ENCODE measurements around the gene CRY1. TPM values are rescaled to one million over a fixed set of nuclear protein-coding genes. Genes with fewer than 3 reads are reported as not detected.

CRY1 gene
- total RNA-seq, 1 experiment from 2014 or later = 16.1 TPM

DNA sequence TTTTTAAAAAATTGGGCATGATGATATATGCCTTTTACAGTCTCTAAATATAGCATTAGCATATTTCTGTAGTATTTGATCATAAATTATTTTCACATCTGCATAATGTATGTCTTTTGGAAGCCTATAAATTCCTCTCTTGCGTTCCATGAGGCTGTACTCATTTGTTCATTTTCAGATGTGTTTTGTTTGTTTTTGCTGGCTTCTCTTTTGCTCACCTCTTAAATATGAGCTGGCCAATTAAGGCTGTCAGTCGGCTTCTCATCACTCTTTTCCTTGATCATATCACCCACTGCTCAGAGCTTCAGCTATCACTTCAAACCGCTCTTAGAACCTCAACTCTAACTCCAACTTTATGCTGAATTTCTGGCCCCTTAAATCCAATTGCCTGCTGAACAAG lies 131.1 kb downstream of the CRY1 start:
- no peak for DNase-seq (ENCODE audit: low read depth)

DNA sequence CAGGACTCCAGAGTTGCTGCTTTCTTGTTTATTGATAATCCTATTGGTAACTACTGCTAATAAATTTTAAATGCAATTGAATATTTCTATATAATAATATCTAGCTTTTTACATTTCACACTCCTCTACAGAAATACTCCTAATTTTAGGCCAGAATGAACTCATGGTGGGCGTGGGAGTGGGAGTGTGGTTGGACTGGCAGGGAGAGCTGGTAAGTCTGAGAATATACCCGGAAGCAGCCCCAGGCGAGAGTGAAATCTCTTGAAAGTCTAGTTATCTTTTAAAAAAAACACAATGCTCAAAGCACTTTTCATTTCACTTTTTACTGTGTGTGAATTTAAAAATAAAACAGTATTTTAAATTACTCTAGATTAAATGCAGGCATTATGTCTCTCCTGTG lies 132.9 kb downstream of the CRY1 start:
- DNase-seq (ENCODE audit: low read depth) = no peak

DNA sequence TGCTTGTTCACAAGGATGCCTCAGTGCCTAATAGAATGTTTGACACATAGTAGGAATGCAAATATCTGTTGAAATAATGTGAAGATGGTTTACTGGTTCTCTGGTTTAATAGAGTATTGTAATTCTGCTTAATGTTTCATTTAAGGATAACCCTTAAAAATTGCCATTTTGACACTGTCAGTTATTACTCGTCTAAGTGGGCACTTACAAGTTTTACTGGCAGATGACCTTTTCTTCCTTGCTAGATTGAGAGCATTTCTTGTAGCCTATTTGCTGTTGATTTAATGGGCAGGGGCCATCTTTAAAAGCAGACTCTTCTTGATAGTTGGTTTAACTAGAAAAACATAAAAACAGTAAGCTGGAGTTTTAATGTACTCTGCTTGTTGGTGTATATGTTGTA lies 135.8 kb downstream of the CRY1 start:
- no peak for DNase-seq (ENCODE audit: low read depth)

DNA sequence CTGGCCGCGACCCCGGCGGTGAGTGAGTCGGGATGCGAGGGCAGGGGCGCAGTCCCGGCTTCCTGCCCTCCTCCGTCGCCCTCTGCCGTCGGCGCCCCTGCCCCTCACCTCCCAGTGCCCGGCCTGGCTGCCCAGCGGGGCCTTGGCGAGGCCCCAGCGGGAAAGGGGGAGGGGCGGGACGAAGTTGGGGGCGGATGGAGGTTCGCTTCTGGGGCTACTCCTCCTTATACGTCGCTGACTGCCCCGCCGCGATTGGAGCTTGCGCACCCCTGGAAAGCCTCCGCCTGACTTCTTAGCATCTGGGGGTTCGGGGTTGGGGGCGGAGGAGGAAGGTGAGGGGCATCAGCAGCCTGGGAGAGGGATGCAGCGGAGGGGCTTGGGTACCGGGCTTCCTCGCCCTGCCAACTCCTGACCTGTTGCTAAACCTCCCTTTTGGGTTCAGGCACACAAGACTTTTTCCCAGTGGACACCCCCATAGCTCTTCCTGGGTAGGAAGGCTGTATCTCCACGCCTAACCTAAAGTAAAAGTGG lies 137.2 kb downstream of the CRY1 start:
- DNase-seq (ENCODE audit: low read depth) = peak; percentile 64

DNA sequence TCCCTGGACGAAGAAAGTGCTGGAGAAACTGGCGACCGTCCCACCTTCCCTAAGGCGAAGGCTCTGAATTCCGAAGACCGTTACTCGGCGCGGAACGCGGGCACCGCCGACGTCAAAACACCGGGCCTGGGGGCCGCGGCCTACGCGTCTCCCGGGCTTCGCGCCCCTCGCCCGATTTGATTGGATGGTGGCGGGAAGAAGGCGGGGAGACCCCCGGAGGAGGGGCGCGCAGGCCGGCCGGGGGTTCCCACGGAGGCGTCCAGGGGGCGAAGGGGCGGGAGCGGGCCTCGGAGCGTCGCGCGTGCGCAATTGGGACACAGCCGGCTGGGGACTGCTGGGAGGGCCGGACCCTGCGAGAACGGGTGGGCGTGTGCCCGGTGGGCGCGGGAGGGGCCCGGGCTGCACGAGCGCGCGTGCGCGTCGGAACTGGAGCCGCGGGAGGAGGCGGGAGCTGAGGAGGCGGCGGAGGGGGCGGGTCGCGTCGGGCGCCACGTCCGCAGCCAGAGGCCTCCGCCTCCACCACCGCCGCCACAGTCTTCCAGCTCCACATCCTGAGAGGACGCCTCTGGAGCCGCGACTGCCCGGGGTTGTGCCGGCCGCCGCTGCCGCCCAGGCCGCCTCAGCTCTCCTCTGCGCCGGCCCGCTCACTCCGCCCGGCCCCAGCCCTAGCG lies 137.8 kb downstream of the CRY1 start, which contains the start of gene TMEM263:
TMEM263 (plus strand) TSS at position 531 of the 671 bp plus-strand sequence. CDS start 11,210 bp downstream, outside the sequence.
- peak; percentile 92 for DNase-seq (ENCODE audit: low read depth)

DNA sequence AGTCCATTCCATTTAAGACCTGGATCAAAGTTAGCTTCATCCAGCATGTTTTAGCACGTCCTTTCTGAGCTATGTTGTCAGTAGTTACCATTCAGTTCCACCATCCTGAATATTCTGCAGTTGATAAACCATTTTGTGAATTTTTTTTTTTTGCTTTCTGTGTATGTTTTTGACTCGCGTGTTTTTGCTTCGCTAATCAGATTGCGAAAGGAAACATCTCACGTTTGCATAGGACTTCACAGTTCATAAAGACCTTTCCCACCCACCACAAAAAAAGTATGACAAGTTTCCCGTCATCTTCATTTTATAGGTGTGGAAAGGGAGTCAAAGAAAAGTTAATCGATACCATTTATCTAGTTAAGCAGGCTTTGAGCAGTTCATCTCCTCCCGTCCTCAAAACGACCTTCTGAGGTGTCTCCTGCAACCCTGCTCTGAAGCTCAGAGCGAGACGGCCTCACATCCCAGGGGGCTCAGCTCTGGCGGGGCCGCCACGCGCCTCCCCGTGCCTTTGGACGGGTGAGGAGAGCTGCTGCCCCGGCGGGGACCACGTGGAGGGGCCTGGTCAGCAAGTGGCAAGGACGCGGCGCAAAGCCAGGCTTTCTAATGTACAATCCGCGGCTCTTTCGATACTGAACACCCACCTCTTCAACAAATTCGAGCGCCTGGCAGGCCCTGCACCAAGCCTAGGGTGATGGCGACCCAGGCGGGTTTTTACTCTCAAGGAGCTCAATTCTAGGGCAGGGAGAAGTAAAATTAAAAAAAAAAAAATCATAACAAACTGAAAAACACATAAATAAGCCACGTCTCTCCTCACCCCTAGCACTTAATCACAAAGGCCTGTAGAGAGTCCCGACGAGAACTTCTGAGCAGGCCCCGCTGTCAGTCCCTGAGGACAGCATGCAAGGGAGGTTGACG lies 138.6 kb downstream of the CRY1 start:
- no peak for DNase-seq (ENCODE audit: low read depth)

DNA sequence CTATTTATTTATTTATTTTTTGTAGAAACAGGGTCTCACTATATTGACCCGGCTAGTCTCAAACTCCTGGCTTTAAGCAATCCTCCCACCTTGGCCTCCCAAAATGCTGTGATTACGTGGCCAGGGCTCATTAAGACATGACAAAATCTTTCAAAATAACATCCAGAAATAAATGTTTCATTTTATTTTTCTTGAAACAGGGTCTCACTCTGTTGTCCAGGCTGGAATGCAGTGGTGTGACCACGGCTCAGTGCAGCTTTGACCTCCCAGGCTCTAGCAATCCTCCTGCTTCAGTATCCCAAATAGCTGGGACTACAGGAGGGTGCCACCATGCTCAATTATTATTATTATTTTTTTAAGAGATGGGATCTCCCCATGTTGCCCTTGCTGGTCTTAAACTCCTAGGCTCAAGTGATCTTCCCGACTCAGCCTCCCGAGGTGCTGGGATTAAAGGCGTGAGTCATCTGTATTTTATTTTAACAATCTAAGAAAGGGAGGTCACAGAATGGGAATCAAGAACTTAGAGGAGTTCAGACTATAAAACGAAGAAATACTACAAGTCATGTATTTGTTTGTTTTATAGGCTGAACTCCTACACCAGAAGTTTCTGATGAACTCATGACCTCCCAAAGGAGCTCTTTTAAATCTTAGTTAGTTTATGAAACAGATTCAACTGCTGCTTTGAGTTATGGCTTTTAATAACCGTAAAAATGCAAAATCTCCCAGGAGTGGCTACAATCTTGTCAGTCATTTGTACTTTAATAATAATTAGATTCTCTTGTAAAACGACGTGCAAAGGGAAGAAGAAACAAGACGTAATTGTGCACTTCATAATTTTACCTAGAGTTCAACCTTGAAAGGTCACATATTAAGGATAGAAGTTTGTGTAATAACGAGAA lies 139.7 kb downstream of the CRY1 start:
- DNase-seq (ENCODE audit: low read depth) = peak; percentile 87

DNA sequence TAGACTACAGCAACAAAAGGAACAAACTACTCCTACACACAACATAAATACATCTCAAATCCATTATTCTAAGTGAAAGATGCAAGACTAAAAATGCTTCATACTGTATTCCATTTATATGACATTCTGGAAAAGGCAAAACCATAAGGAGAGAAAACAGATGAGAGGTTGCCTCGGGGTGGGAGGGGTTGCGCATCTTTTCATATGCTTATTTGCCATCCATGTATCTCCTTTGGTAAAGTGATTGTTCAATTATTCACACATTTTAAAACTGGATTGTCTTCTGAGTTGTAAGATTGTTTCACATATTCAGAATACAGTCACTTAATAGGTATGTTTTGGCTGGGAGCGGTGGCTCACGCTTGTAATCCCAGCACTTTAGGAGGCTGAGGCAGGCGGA lies 142.8 kb downstream of the CRY1 start:
- DNase-seq (ENCODE audit: low read depth) = no peak

DNA sequence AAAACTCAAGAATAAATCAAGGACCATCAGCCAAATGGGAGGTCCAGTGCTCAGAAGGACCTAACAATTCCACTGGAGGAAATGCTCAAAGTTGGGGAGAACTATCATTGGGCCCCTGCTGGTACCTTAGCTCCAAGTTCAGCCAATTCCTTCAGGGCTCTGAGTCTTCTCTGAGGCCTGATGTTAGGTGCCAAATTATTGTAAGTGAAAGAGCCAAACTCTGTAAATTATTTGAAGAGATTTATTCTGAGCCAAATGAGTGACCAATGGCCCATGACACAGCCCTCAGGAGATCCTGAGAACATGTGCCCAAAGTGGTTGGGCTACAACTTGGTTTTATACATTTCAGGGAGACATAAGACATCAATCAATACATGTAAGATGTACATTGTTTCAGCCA lies 145.9 kb downstream of the CRY1 start:
- no peak for DNase-seq (ENCODE audit: low read depth)

DNA sequence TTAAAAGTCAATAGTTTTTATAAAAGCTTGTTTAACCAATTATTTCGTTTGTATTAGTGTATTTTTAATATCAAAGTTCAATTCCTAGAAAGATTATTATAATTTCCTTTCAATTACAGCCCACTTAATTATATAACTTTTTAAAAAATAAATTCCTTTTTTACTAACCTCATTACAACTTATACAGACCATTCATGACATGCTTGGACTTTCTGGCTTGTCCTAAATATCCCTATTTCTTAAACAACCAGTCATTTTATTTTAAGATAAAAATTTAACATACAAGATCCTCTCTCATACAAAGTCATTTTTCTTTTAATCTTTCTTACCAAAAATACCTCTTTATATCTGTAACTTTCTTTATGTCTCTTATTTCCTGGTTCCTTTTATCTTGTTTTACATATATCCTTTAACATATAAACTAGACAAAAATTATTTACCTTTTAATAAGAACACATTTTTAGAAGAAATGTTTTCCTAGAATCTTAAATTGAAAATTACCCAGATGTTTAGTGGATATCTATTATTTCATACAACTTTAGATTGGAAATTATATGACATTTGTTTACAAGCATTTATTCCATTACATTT lies 148.0 kb downstream of the CRY1 start:
- DNase-seq (ENCODE audit: low read depth) = no peak

DNA sequence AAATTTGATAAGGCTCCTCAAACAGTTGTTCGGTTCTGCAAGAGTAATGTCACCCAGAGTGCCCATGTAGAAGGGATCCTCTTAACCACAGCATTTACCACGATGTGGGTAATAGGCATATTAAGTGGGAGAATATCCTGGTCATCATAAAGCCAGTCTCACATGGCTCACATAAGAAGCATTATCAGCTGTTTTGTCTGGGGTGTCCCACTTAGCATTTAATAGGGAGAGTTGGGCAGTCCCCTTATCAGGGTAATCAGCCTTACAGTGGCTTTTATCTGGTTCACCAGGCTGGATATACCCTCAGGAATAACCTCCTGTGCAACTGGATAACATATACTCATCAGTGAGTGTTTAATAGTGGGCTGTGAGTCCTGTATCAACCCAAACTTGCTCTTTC lies 150.6 kb downstream of the CRY1 start:
- no peak for DNase-seq (ENCODE audit: low read depth)

DNA sequence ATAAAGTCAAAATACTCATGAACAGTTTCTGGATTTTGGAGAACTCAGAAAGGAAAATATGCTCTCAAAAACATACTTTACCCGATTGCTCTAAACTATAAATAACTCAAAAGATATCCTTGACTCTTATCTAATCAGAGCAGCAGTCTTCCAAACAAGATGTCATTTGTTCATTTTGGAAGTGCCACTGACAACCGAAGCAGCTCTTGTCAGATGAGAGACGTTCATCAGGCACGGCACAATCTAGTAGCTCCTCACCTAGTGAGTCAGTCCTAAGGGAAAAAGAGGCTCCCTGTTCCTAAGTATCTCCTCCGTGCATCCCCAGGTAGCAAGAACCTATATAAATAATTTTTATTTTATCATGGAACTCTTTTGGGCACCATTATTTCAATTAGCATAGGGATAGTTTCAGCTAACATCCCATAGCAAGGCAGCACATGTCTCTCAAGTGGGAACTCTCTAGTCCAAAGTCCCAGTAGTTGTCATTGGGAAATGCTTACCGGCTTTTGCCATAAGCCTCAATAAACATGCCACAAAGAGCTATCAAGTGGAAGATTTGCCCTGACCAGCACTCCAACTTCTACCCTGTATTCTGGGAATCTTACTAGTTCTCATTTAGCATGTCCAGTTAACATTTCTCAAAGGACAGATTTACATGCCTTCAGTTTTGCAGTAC lies 151.7 kb downstream of the CRY1 start:
- no peak for DNase-seq (ENCODE audit: low read depth)

Other genes starting within 250 kb of the CRY1 start
- gene TMEM263, start 137.6 kb downstream of the CRY1 start, total RNA-seq (2014; rRNA removed; shearing (Covaris generic)) = 106 and 117 TPM in 2 replicates
- 7.8 and 8.2 TPM in 2 replicates for gene MTERF2, start 106.4 kb downstream of the CRY1 start, total RNA-seq (2014; rRNA removed; shearing (Covaris generic))